Epithelial cell of esophagus (primary cell): ENCODE data around the gene MIEN1.
"Not testable (repeated sequence)": the region's sequence is repeated elsewhere in the genome, so short reads cannot be mapped to it uniquely, and the experiment has no call there.

ENCODE experiments used
- DNase-seq: peaks from one replicate; pipeline ENCODE4 v3.0.0; 2010; ENCODE audit warnings: low read depth
- H3K4me3 ChIP-seq: 2 replicates; pipeline ENCODE4 v1.5.1; 2011; ENCODE audit warnings: mild to moderate bottlenecking, low read length, control low read depth
- CTCF ChIP-seq: IDR thresholded peaks from 2 replicates; pipeline ENCODE4 v1.5.1; 2011; ENCODE audit warnings: low read depth, mild to moderate bottlenecking, low read length, control low read depth, inconsistent platforms; ENCODE audit not compliant: insufficient read depth; ENCODE audit errors: missing control alignments

The MIEN1 gene

GRCh38 chr17:39700148-39700987 is 30.0 kb downstream of the MIEN1 start:
- peak overlapping the region; percentile 72 for H3K4me3 ChIP-seq
- DNase-seq, result peak; percentile 17
- no peak for TF ChIP-seq CTCF

GRCh38 chr17:39699818-39700147 is 30.5 kb downstream of the MIEN1 start, which contains the start of gene ERBB2:
TSS of gene ERBB2 (plus strand) at chr17:39700064. CDS start at chr17:39700239, 175 bp downstream.
- peak; percentile 87 for DNase-seq
- TF ChIP-seq CTCF, result no peak
- H3K4me3 ChIP-seq, result peak within 1 kb of the TSS; percentile 72

- not testable (repeated sequence) for DNase-seq
- H3K4me3 ChIP-seq, result peak overlapping the region; percentile 72
These were observed 31.0 kb downstream of the MIEN1 start for GRCh38 chr17:39699157-39699817.

- no peak for DNase-seq
- TF ChIP-seq CTCF, result no peak
- no peak overlapping the region for H3K4me3 ChIP-seq
These were observed 32.4 kb downstream of the MIEN1 start for GRCh38 chr17:39697961-39698360.

- H3K4me3 ChIP-seq, result no peak overlapping the region
- no peak for DNase-seq
- no peak for TF ChIP-seq CTCF
These were observed 33.6 kb downstream of the MIEN1 start for GRCh38 chr17:39696731-39697130.

GRCh38 chr17:39695089-39695474 is 35.2 kb downstream of the MIEN1 start:
- no peak overlapping the region for H3K4me3 ChIP-seq
- TF ChIP-seq CTCF, result no peak
- DNase-seq, result no peak

- H3K4me3 ChIP-seq, result no peak overlapping the region
- DNase-seq, result no peak
- no peak for TF ChIP-seq CTCF
These were observed 35.7 kb downstream of the MIEN1 start for GRCh38 chr17:39694593-39694992.
